ENCODE results near the gene PCSK7.

DNA sequence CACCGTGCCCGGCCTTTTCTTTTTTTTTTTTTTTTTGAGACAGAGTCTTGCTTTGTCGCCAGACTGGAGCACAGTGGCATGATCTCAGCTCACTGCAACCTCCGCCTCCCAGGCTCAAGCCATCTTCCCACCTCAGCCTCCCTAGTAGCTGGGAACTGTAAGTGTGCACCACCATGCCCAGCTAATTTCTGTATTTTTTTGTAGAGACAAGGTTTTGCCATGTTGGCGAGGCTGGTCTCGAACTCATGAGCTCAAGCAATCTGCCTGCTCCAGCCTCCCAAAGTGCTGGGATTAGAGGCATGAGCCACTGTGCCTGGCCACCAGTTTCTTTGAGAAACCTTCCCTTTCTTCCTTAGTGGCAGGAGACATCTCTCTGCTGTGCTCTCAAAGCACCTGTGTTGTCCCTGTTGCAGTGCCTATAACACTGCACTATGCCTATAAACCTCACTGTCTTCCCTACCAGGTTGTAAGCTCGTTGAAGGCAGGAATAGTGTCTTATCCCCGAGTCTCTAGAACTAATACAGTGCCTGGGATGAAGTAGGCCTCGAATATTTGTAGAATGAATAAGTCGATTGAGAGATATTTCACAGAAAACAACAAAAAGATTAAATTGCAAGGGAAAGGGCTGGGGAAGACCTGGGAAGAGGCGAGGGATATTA is 19.0 kb downstream of the PCSK7 start:
- TF ChIP-seq, protein P1, sequence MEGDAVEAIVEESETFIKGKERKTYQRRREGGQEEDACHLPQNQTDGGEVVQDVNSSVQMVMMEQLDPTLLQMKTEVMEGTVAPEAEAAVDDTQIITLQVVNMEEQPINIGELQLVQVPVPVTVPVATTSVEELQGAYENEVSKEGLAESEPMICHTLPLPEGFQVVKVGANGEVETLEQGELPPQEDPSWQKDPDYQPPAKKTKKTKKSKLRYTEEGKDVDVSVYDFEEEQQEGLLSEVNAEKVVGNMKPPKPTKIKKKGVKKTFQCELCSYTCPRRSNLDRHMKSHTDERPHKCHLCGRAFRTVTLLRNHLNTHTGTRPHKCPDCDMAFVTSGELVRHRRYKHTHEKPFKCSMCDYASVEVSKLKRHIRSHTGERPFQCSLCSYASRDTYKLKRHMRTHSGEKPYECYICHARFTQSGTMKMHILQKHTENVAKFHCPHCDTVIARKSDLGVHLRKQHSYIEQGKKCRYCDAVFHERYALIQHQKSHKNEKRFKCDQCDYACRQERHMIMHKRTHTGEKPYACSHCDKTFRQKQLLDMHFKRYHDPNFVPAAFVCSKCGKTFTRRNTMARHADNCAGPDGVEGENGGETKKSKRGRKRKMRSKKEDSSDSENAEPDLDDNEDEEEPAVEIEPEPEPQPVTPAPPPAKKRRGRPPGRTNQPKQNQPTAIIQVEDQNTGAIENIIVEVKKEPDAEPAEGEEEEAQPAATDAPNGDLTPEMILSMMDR (IDR thresholded peaks at IDR 0.05 in 2 of 3, conservative IDR thresholded peaks at IDR 0.05 in 1 of 3; ENCODE audit: borderline replicate concordance in 1 of 3, insufficient read depth in 1 of 3, low read depth in 2 of 3, low read length in 2 of 3), result no peak
- TF ChIP-seq POLR2A (IDR thresholded peaks at IDR 0.05; ENCODE audit: borderline replicate concordance, extremely low read depth, insufficient read depth, insufficient read length), result no peak
- TF ChIP-seq JUND (IDR thresholded peaks at IDR 0.05), result no peak
- no peak for TF ChIP-seq SIN3A (IDR thresholded peaks at IDR 0.05; ENCODE audit: low read depth)
- no peak for TF ChIP-seq EZH2 (IDR thresholded peaks at IDR 0.05)
- no peak for TF ChIP-seq POLR2AphosphoS5 (IDR thresholded peaks at IDR 0.05; ENCODE audit: low read depth, low read length)
- TF ChIP-seq, protein P2, sequence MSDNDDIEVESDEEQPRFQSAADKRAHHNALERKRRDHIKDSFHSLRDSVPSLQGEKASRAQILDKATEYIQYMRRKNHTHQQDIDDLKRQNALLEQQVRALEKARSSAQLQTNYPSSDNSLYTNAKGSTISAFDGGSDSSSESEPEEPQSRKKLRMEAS (IDR thresholded peaks at IDR 0.05), result no peak
- no peak for TF ChIP-seq RAD21 (IDR thresholded peaks at IDR 0.05; ENCODE audit: low read depth)
